Esophagus muscularis mucosa (tissue), 4 donors: ENCODE results near the gene DDAH1.

Experiments used
- CTCF ChIP-seq, 3 experiments: fragments of 200-600 bp in 2 of 3; fragments of 450-650 bp in 1 of 3; sonication (generic) in 2 of 3; IDR thresholded peaks; one replicate each; pipeline ENCODE4 v1.5.1; 2017 to 2019; ENCODE audit warnings: antibody characterized with exemption in 3 of 3, mild to moderate bottlenecking in 2 of 3, moderate library complexity in 1 of 3
- EP300 ChIP-seq: sonication (generic); formaldehyde crosslinking; IDR thresholded peaks from one replicate; pipeline ENCODE4 v1.6.1; 2017; ENCODE audit warnings: antibody characterized with exemption
- POLR2A ChIP-seq: fragments of 450-650 bp; IDR thresholded peaks from one replicate; pipeline ENCODE4 v1.6.1; 2017; ENCODE audit warnings: antibody characterized with exemption, moderate library complexity, mild to moderate bottlenecking, low read depth

- TF ChIP-seq POLR2A, result no peak
- TF ChIP-seq CTCF (IDR thresholded peaks at IDR 0.05), result no peak
- no peak for TF ChIP-seq EP300
Measured at GRCh38 chr1:85440612-85441011, 24.3 kb downstream of the DDAH1 start.
